HS-5 (cell line): ENCODE measurements around the gene SYN1.
"Not testable (repeated sequence)": the region's sequence is repeated elsewhere in the genome, so short reads cannot be mapped to it uniquely, and the experiment has no call there.

Source experiments
- DNase-seq: peaks from one replicate; pipeline ENCODE4 v3.0.0-alpha.2; 2012; ENCODE audit warnings: low read depth

The SYN1 gene

DNA sequence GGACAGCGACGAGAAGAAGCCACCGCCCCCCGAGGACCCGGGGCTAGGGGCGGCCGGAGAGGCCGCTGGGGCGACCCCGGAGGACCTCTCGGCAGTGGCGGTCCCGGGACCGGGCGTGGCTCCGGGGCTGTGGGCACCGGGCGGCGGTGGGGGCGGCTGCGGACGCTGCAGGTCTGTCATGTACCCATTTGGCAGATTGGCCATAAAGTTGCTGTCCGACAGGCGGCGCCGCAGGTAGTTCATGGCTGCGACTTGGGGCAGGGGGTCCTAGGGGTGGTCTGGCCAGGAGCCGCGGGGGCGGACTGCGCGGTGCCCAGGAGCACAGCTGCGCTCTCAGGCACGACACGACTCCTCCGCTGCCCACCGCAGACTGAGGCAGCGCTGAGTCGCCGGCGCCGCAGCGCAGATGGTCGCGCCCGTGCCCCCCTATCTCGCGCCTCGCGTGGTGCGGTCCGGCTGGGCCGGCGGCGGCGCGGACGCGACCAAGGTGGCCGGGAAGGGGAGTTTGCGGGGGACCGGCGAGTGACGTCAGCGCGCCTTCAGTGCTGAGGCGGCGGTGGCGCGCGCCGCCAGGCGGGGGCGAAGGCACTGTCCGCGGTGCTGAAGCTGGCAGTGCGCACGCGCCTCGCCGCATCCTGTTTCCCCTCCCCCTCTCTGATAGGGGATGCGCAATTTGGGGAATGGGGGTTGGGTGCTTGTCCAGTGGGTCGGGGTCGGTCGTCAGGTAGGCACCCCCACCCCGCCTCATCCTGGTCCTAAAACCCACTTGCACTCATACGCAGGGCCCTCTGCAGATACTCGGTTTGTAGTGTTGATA, at the start of gene SYN1:
Gene SYN1 (minus strand): TSS at position 372 of the 817 bp plus-strand sequence. CDS start 129 bp downstream, at position 243.
- DNase-seq, result peak; percentile 6

DNA sequence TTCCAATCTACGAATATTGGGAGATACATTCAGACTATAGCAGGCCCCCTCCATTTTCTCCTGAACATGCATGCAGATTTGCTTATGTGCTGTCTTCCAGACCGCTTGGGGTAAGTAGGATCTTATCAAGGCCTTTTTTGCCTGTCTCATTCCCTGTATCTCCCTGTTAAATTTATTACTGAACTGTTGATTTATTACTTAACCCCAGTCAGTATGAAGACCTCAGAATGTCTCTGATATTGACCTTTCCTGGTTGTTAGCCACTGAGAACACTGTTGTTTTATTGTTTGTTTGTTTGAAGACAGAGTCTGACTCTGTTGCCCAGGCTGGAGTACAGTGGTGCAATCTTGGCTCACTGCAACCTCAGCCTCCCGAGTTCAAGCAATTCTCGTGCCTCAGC, 46.1 kb upstream of the SYN1 start:
- DNase-seq, result not testable (repeated sequence)

DNA sequence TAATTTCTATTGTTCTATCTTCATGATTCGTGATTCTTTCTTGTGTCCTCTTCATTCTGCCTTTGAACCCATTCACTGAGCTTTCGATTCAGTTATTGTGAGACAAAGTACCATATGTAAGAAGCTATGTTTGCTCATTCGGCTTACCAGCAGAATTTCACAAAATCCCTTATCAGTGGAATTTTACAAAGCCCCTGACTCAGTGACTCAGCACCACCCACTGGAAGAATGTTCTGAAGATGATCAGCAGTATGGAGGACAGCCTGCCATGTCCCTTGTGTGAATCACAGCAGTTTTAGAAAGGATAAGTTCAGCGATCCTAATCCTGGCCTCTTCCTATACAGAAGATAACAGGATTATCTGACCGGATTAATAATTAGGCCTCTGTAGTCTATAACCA, 45.1 kb upstream of the SYN1 start:
- DNase-seq, result no peak

DNA sequence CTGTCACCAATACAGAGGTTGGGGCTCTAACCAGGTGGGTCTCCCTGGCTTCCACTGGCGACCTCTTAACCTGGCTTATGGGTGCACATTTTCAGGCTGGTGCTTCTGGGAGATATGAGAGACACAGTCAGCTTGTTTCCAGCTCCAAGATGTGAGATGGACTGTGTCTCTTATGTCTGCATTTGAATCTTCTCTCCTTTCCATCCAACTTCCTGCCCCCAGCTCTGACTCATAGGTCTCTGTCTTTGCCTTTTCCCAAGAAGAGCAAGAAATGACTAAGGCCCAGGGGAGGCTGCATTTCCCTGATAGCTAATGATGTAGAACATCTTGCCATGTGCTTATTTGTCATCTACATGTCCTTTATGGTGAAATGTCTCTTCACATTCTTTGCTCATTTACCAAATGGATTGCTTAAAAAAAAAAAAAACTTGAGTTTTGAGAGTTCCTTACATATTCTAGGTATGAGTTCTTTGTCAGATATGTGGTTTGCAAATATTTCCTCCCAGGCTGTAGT, 42.5 kb upstream of the SYN1 start:
- DNase-seq, result peak; percentile 87

DNA sequence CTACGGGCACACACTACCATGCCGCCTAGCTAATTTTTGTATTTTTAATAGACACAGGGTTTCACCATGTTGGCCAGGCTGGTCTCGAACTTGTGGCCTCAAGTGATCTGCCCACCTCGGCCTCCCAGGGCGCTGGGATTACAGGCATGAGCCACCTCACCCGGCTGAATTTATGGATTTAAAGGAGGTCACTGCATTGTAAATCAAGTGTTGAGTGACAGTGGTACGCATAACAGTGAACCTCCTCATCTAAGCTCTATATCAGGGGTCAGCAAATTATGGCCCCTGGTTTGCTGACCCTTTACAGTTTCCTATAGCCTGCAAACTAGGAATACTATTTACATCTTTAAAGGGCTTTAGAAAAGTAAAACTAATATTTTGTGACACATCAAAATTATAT, 41.9 kb upstream of the SYN1 start:
- DNase-seq, result no peak

DNA sequence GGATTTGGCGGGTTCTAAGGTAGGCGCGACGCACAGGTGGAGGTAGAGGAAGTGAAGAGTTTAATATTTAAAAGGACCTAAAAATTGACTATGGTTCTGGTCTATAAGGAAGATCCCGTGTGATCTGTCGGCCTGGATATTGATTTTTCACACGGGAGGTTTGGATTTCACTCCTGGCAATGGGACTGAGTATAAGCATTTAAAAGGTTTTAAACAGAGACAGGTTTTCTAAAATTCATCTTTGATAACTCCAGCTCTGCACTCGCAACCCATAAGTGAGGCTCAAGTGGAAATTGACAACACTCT, 39.7 kb upstream of the SYN1 start:
- DNase-seq, result no peak

DNA sequence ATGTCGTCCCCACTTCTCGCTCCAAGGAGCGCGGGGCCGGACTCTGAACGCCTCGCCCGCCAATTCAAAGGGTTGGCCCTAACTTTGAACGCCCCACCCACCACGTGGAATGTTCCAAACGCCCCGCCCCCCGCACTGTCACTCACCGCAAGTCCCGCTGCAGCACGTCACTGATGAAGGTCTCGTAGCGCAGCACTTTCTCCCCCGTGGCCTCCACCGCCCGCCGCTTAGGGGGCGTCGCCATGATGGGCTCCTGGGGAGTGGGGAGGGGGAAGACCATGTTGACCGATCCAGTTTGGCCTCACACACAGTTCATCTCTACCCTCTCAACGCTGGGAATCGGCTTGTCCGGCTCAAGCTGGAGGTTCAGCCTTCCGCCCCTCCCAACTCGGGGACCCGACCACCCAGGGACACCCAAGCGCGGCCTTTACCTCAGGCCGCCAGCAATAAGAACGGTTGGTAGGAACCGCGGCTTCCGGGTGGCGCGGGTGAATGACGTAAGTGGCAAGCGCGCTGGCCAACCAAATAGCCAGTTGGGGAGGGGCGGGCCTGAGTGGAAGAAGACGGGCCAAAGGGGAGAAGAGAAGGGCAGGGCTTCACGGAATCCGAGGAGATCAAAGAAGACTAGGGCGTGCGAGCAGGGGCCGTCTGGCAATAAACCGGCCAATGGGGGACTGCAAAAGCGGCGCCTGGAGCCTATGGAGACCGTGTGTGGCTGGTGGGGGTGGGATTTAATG, 39.2 kb upstream of the SYN1 start, which contains the start of gene UXT:
Gene UXT (minus strand): TSS at position 497 of the 737 bp plus-strand sequence. CDS start 253 bp downstream, at position 244.
- DNase-seq, result peak; percentile 76

DNA sequence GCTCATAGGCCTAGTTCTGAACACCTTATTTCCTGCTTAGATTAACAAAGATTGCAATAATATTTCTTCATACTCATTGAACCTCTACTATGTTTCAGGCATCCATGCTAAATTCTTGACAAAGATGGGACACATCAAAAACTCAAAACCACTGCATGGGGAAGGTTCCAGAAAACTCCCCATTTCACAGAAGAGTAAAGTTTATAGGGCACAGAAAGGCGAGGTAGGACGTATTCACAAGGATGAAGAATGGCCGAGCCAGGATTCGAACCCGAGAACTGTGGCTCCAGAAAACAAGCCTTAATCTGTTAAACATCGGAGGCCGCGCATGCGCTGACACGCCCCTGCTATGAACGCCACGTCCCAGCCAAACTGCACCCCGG, 38.6 kb upstream of the SYN1 start:
- no peak for DNase-seq

DNA sequence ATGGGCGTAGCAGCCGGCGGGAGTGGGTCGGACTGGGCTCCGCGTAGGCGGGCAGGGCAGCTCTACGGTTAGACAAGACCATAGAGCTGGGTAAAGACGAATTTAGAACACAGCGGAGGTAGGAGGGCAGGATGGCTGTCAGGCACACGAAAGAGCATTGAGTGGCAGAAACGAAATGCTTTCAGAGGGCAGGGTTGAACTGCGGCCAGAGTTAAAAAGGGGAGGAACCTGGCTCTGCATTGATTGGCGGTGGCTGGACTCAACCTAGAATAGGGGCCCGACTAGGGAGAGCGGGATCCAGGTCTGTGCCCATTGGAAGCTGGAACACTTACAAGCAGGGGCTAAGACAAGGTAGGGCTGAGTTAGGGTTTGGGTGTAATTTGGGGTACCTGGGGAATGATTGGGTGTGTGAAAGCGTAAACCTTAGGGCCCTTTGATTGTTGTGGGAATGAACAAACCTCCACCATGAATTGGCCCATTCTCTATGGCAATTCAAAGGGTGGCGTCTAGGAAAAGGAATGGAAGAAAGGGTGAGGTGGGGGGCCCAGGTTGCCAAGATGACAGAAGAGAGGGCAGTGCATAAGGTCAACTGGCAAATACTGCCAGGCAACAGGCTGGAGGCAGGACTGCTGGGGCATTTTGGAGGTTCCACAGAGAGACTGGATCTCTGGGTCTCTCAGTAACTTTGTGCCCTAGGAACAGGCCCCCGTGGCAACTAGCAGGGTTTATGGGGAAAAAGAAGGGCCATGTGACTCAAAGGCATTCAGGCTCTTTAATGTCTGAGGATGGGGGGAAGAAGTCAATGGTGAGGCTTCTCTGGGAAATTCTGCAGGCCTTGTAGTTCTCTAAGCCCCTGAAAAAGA, 31.6 kb upstream of the SYN1 start:
- no peak for DNase-seq

DNA sequence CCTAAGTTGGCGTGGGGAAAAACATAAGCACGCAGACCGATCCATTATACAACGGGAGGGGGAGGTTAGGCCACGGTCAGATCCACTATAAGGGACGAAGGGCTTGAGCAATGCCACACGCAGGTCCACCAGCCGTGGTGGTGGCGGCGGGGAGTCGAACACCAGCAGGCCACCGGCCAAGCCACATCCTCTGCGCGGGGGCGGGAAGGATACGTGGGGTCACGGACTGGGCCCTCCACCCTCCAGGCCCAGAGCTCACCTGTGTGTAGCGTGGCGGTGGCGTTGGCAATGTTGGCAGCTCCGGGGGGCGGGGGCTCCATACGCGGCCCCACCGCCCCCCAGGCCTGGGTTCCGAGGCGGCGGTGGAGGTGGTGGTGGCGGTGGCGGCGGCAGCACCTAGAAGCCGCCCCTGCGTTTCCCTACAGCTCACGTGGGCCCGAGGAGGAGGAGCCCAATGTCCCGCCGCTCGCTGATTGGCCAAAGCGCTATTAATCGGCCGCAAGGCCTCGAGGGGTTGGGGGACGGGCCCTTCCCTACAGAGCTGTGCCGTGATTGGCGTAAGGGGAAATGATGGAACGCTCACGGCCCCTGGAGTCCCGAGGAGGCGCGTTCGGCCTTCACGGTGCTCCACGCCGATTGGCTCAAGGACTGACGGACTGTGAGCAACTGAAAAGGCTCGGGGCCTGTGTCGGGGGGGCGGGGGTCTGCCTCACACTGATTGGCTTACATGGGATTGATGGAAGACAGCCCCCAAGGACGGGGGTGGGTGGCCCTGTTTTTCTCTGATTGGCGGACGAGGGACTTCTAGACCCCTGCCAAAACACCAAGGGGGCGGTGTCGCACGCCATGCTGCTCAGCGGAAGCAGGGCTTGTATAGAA, 30.7 kb upstream of the SYN1 start, which contains the start of gene ELK1:
Gene ELK1 (minus strand): TSS at position 400 of the 879 bp plus-strand sequence. CDS start 9,122 bp downstream, outside the sequence.
- peak; percentile 82 for DNase-seq

DNA sequence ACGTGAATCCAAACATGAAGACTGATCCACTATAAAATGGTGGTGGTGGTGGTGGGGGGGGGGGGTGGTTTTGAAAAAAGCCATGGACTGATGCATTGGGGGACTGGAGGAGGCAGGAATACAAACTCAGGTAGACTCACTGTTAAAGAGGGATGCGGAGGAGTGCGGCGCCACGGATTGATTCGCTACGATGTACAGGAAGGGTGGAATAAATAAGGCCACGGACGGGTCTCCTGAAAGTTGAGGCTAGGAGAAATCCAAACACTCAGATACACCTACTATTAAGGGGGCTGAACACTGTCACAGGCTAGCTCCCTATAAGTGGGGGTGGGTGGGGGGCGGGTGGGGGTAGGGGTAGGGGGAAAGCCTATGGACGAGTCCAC, 30.1 kb upstream of the SYN1 start:
- DNase-seq, result no peak

DNA sequence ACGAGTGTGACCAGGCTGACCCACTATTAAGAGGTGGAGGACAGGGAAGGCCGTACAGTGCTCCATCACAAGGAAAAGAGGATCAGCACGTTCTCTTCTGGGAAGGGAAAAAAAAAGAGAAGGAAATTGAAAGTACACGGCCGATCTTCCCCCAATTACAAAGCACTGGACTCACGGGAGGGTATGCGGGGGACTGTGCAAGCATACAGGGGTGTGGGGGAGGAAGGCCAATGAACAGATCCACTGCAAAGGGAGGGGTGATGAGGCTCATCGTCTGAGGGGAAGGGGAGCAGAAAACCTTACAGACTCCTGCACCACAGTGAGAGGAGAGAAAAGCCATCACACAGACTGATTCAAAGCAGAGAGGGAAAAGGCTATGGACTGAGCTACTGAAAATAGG, 29.6 kb upstream of the SYN1 start:
- no peak for DNase-seq

DNA sequence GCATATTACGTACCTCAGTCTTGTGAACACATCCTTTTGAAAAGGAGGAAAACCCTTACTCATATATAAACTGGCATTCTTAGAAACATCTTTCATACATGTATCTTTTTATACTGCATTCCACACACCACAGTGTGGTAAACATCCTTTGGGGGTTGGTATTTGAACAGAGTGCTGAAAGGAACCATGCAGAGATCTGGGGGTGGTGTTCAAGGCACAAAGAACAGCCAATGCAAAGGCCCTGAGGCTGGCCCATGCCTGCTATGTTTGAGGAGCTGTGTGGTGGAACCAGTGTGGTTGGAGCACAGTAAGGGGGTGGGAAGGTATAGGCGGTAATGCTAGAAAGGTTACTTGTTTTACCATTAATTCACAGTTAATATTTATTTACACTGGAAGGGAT, 28.7 kb upstream of the SYN1 start:
- DNase-seq, result no peak

DNA sequence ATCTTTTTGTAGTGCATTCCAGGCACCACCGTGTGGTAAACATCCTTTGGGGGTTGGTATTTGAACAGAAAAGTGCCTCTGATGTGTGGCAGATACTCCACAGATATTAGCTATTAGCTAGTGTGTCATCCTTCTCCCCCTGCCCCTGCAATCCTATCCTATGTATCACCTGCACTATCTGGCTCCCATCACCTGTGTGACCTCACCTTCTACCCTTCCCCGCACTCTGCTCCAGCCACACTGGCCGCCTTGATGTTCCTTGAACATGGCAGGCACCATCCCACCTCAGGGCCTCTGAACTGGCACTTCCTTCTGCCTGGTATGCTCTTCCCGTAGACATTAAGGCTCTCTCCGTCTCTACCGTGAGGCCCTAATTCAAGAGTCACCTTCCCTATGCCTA, 27.0 kb upstream of the SYN1 start:
- no peak for DNase-seq

DNA sequence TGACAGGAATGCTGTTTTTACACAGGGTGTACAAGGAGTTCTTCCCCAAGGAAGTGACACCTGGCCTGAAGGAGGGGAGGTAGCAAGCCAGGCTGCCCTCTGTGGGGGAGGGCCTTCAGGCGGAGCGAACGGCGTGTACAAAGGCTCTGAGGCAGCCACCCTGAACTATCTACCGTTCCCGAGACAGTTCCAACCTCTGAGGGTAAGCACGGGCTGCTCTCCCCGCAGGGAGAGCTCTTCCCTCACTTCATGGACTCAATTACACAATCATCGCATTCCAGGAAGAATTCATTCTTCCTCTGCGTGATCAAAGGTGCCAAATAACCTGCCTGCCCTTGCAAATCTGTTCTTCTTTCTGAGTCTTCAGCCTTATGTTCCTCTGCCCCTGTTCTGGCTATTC, 25.9 kb upstream of the SYN1 start:
- DNase-seq, result no peak

DNA sequence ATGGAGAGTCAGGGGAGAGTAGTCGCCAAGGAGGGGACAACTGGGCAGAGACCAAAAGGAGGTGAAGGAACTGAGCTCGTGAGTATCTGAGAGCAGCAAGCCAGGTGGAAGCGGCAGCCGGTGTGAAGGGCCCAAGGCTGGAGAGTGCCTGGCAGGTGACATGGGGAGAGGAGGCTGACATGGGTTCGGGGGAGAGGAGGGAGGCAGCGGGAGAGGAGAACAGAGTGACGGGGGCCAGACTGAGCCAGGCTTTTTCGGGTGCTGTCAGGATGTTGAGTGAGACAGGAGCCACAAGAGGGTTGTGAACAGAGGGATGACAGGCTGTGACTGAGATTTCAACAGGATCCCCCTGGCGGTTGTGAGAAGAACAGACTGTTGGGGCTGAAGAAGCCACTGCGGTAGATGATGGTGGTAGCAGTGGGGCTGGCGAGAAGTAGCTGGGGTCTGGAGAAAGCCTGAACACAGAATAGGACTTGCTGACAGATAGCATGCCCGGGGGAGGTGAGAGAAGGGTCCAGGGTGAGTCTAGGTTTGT, 25.0 kb upstream of the SYN1 start:
- DNase-seq, result no peak

DNA sequence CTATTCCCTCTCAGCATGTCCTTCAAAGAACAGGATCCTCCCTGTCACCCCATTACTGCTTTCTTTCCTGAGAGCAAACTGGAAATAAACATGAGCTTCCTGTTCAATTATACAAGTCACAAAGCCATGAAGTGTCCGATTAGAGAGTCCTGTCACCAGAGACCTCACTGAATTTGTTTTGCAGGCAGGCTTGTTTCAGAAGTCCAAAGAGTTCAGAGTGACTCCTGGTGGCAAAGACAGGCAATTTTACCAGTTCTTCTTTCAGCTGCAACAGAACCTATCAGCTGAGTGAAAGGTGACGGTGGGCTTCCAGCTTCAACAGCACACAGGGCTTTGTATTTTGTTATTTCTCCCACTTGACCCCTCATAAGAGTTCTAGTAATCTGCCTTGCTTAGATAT, 24.3 kb upstream of the SYN1 start:
- no peak for DNase-seq

DNA sequence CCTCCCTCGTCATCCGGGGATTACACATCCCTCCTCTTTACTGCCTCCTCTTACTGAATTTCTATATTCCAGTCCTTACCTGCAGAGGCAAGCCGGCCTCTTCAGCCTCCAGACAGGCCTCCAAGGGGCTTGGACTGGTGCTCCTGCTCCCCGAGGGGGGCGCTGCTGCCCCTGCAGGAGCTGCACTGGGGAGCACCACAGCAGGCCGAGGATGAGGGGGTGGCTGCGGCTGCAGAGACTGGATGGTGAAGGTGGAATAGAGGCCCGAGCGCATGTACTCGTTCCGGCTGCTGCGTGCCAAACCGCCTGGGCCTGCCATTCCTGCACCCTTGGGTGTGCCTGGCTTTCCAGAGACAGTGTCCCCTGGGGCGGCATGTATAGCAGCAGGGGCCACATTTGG, 19.2 kb upstream of the SYN1 start:
- DNase-seq, result no peak

DNA sequence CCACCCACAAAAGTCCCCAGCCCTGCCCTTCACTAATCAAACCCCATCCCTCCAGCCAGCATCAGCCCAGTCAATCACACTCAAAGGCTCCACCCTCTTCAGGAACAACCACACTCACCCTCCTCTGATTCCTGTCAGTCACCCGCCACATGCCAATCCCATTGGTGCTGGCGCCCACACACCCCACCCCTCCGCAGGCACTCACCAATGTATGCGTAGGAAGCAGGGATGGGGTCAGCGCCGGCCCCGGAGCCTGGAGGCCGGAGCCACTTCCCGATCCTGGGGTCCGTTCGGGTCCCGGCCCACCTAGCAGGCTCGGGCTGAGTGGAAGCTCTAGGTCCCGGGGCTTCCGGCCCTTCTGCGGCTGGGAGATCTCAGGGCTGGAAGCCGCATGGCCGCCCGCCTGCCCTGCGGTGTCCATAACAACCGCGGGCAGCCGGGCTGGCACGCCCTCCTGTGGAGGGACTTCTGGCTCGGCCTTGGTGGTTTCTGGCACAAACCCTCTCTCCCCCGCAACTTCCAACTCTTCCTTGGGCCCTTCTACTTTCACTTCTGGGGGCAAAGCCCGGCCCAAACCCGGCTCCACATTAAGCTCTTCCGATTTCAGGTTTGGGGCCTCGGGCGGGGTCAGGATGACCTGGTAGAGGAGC, 18.0 kb upstream of the SYN1 start:
- DNase-seq, result no peak

DNA sequence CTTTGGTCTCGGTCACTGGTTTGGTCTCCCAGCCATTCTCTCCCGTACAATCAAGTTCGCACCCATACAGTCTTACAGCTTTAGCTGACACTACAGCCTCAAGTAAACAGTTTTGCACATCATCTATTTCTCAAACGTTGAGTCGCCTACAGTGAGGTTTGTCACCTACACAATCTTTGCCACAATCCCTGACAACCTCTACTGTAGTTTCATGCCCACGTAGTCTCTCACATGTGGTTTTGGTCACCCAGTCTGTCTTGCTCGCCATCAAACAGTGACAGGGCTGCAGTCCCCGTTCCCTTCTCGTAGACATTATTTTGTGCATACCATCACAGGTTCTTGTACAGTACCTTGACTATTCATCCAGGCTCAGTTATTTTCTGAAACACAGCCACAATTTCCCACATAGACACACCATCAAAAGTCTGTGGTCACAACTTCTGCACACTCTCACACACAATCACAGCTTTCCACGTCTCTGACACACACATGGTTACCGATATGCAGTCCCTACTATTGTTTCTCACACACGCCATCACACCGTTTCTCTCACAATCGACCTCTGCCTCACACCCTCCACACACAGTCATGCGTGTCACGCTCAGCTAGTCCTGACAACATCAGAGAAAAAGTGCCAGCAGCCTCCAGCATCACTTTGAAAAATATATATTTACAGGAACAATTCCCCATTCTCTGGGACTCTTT, 15.4 kb upstream of the SYN1 start:
- DNase-seq, result no peak
